Measurements from ENCODE around the gene CNKSR1. TPM values are rescaled to one million over a fixed set of nuclear protein-coding genes. Genes with fewer than 3 reads are reported as not detected.

The CNKSR1 gene
- total and polyA plus RNA-seq, 2 of the 13 experiments (the other 11 are each of a cell fraction or from before 2014, with no cell fraction given): 3.4 to 8.9 TPM

GRCh38 chr1:26225033-26225831 is 47.9 kb downstream of the CNKSR1 start (continued):
- TF ChIP-seq ZNF790 (CRISPR knock-in tag; IDR thresholded peaks at IDR 0.05; ENCODE audit: borderline replicate concordance) (no peak), NFIB (CRISPR knock-in tag; IDR thresholded peaks at IDR 0.05; ENCODE audit: borderline replicate concordance) (no peak), ATF3 (CRISPR knock-in tag; IDR thresholded peaks at IDR 0.05) (no peak), ZSCAN30 (CRISPR knock-in tag; IDR thresholded peaks at IDR 0.05) (no peak), TEAD3 (CRISPR knock-in tag; optimal IDR thresholded peaks at IDR 0.05; ENCODE audit: borderline replicate concordance) (no peak), REST (IDR thresholded peaks at IDR 0.05; ENCODE audit: borderline replicate concordance in 1 of 2, low read depth in 1 of 2, low read length in 2 of 2) (0 out of 4 replicates have a peak, but pooled peaks of 1 of the 2 experiments have one; percentile 16), HOXA3 (CRISPR knock-in tag; IDR thresholded peaks at IDR 0.05) (peak; percentile 76), ZNF615 (CRISPR knock-in tag; IDR thresholded peaks at IDR 0.05; ENCODE audit: borderline replicate concordance) (no peak), ZNF589 (CRISPR knock-in tag; conservative IDR thresholded peaks at IDR 0.05) (0 out of 2 replicates have a peak, but pooled peaks have one; percentile 66), CTCF (CRISPR knock-in tag; IDR thresholded peaks at IDR 0.05) (peak; percentile 5; the same call in 1 of the 2 replicates), ZGPAT (CRISPR knock-in tag; IDR thresholded peaks at IDR 0.05) (peak; percentile 73), KDM1A (CRISPR knock-in tag; IDR thresholded peaks at IDR 0.05) (0 out of 2 replicates have a peak, but pooled peaks have one; percentile 26), NR2F6 (IDR thresholded peaks at IDR 0.05) (peak; percentile 82), NR2F6 (CRISPR knock-in tag; IDR thresholded peaks at IDR 0.05) (peak; percentile 95)
- TF ChIP-seq, protein P1, sequence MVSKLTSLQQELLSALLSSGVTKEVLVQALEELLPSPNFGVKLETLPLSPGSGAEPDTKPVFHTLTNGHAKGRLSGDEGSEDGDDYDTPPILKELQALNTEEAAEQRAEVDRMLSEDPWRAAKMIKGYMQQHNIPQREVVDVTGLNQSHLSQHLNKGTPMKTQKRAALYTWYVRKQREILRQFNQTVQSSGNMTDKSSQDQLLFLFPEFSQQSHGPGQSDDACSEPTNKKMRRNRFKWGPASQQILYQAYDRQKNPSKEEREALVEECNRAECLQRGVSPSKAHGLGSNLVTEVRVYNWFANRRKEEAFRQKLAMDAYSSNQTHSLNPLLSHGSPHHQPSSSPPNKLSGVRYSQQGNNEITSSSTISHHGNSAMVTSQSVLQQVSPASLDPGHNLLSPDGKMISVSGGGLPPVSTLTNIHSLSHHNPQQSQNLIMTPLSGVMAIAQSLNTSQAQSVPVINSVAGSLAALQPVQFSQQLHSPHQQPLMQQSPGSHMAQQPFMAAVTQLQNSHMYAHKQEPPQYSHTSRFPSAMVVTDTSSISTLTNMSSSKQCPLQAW (CRISPR knock-in tag; IDR thresholded peaks at IDR 0.05): no peak
- TF ChIP-seq, protein P2, sequence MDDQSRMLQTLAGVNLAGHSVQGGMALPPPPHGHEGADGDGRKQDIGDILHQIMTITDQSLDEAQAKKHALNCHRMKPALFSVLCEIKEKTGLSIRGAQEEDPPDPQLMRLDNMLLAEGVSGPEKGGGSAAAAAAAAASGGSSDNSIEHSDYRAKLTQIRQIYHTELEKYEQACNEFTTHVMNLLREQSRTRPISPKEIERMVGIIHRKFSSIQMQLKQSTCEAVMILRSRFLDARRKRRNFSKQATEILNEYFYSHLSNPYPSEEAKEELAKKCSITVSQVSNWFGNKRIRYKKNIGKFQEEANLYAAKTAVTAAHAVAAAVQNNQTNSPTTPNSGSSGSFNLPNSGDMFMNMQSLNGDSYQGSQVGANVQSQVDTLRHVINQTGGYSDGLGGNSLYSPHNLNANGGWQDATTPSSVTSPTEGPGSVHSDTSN (CRISPR knock-in tag; IDR thresholded peaks at IDR 0.05; ENCODE audit: borderline replicate concordance): no peak

Data from HepG2 (cell line).